HTR-8/SVneo (cell line): ENCODE measurements around the gene MAP3K5.
"Not testable (repeated sequence)": the region's sequence is repeated elsewhere in the genome, so short reads cannot be mapped to it uniquely, and the experiment has no call there.

Experiments
- DNase-seq: peaks from one replicate; pipeline ENCODE4 v3.0.0; 2011; ENCODE audit warnings: low spot score, mixed read lengths; ENCODE audit not compliant: insufficient read length
- FAIRE-seq: peaks from 2 replicates; lab custom pipeline; 2011; peaks lifted over from hg19 to GRCh38; lab: Jason Lieb, UNC

MAP3K5 gene

GRCh38 chr6:136774228-136775041 lies 17.8 kb downstream of the MAP3K5 start:
- DNase-seq (no peak), FAIRE-seq (no peak)

- DNase-seq (no peak), FAIRE-seq (no peak)
Measured at GRCh38 chr6:136773473-136773796, 18.8 kb downstream of the MAP3K5 start.

- FAIRE-seq: no peak
- no peak for DNase-seq
Measured at GRCh38 chr6:136772685-136773472, 19.4 kb downstream of the MAP3K5 start.

- FAIRE-seq (no peak), DNase-seq (no peak)
Measured at GRCh38 chr6:136771306-136771705, 21.0 kb downstream of the MAP3K5 start.

- FAIRE-seq (no peak), DNase-seq (no peak)
Measured at GRCh38 chr6:136769759-136770158, 22.5 kb downstream of the MAP3K5 start.

- FAIRE-seq (no peak), DNase-seq (no peak)
Measured at GRCh38 chr6:136769124-136769523, 23.2 kb downstream of the MAP3K5 start.

GRCh38 chr6:136767570-136768309 lies 24.5 kb downstream of the MAP3K5 start:
- no peak for DNase-seq
- no peak for FAIRE-seq

- DNase-seq (no peak), FAIRE-seq (no peak)
Measured at GRCh38 chr6:136767103-136767502, 25.2 kb downstream of the MAP3K5 start.

- FAIRE-seq (no peak), DNase-seq (no peak)
Measured at GRCh38 chr6:136766274-136766673, 26.0 kb downstream of the MAP3K5 start.

- no peak for DNase-seq
- no peak for FAIRE-seq
Measured at GRCh38 chr6:136764517-136764993, 27.7 kb downstream of the MAP3K5 start.

GRCh38 chr6:136763716-136764516 lies 28.4 kb downstream of the MAP3K5 start:
- DNase-seq (no peak), FAIRE-seq (no peak)

- DNase-seq (no peak), FAIRE-seq (no peak)
Measured at GRCh38 chr6:136763255-136763654, 29.0 kb downstream of the MAP3K5 start.

- FAIRE-seq (no peak), DNase-seq (no peak)
Measured at GRCh38 chr6:136762022-136762975, 30.0 kb downstream of the MAP3K5 start.

- DNase-seq (no peak), FAIRE-seq (no peak)
Measured at GRCh38 chr6:136761227-136761922, 30.9 kb downstream of the MAP3K5 start.

GRCh38 chr6:136760781-136761180 lies 31.5 kb downstream of the MAP3K5 start:
- FAIRE-seq, DNase-seq: not testable (repeated sequence)

GRCh38 chr6:136757150-136757549 lies 35.1 kb downstream of the MAP3K5 start:
- no peak for DNase-seq
- FAIRE-seq: no peak

- FAIRE-seq (no peak), DNase-seq (no peak)
Measured at GRCh38 chr6:136754820-136755219, 37.5 kb downstream of the MAP3K5 start.

- FAIRE-seq (no peak), DNase-seq (no peak)
Measured at GRCh38 chr6:136753624-136754023, 38.7 kb downstream of the MAP3K5 start.
